GM21529 (cell line): ENCODE measurements around the gene PNMA8B.
"Not testable (repeated sequence)": the region's sequence is repeated elsewhere in the genome, so short reads cannot be mapped to it uniquely, and the experiment has no call there.

Source experiments
- ATAC-seq: cut with Tn5 transposase; IDR thresholded peaks from one replicate; pipeline ENCODE4 v1.9.1; 2021; ENCODE audit not compliant: unreplicated experiment

PNMA8B gene, protein sequence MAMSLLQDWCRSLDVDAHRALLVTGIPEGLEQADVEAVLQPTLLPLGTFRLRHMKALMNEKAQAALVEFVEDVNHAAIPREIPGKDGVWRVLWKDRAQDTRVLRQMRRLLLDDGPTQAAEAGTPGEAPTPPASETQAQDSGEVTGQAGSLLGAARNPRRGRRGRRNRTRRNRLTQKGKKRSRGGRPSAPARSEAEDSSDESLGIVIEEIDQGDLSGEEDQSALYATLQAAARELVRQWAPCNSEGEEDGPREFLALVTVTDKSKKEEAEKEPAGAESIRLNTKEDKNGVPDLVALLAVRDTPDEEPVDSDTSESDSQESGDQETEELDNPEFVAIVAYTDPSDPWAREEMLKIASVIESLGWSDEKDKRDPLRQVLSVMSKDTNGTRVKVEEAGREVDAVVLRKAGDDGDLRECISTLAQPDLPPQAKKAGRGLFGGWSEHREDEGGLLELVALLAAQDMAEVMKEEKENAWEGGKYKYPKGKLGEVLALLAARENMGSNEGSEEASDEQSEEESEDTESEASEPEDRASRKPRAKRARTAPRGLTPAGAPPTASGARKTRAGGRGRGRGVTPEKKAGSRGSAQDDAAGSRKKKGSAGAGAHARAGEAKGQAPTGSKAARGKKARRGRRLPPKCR

GRCh38 chr19:46495786-46496099, at the start of gene PNMA8B:
Gene PNMA8B, minus strand, starts transcription at chr19:46495867. Its CDS starts 402 bp downstream, at chr19:46495465.
- no peak for ATAC-seq

DNA sequence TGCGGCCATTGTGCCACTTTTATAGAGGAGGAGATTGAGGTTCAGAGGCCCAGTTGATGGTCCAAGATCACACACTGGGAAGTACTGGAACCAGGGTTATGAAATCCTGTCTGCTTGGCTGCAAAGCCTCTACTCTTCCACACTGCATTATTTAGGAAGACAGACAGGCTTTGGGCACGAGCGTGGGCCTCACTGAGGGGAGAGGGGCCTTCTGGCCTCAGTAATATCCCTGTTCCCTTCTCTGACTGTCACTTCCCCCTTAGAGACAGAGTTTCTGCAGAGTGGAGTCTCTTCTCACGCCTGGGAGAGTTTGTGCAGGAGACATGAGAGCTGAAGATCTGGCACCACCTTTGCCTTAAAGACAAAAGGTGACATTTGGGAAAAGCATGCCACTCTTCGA, 49.0 kb upstream of the PNMA8B start:
- ATAC-seq, result no peak

DNA sequence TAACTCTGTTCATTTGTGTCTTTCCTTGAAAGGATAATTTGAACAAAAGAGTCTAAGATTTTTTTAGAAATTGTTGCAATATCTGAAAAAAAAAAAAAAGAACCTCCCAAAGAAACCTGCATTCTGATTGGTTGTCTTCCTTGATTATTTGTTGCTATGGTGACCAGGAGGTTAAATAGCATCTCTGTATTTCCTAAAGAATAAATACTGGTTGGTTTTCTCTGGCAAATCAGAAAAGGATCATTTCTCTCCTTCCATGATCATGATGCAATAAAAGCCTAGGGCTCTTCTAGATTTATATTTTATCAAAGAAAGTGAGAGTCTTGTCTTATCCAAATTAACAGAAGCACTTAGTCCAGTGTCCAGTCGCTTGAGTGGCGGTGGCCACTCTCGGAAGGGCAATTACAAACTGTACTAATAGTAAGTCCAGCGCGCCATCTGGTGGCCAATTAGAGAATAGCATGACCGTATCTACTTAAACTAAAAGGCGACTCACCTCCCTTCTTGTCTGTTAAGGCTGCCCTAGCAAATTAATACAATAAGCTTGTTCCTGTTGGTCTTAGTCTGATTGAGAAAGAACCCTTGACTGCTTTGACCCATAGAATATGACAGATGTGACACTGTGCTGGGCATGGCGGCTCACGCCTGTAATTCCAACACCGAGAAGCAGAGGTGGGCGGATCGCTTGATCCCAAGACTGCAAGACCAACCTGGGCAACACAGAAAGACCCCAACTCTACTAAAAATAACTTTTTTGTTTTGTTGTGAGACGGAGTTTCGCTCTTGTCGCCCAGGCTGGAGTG, 47.0 kb upstream of the PNMA8B start:
- no peak for ATAC-seq

DNA sequence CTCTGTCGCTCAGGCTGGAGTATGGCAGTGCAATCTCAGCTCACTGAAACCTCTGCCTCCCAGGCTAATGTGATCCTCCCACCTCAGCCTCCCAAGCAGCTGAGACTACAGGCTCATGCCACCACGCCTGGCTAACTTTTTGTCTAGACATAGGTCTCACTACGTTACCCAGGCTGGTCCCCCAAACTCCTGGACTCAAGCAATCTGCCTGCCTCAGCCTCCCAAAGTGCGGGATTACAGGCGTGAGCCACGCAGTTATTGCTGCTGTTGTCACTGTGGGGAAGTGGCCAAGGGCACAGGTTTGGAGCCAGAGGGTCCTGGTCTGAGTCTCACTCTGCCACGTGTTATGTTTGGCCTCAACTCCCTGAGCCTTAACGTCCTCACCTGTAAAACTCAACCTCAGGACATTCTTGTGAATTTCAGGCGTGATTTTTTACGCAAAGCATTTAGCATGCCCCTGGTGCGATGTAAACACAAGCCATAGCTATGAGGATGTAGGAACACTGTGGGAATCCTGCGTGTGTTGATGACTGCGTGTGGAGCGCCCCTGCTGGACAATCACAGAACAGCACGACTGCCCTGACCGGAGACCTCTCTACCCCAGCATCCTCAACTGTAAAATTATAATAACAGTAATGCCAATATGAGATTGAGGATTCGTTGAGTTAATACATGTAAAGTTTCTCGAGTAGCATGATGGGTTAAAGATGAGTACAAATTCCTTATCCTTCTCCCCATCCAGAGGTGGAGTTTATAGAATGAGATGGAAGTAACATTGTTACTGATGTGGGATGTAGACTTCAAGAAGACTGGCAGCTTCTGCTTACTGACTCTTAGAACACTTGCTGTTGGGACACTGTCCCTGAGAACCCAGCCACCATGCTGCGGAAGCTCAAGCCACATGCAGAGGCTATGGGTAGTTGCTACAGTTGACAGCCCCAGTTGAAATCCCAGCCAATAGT, 41.8 kb upstream of the PNMA8B start:
- no peak for ATAC-seq

DNA sequence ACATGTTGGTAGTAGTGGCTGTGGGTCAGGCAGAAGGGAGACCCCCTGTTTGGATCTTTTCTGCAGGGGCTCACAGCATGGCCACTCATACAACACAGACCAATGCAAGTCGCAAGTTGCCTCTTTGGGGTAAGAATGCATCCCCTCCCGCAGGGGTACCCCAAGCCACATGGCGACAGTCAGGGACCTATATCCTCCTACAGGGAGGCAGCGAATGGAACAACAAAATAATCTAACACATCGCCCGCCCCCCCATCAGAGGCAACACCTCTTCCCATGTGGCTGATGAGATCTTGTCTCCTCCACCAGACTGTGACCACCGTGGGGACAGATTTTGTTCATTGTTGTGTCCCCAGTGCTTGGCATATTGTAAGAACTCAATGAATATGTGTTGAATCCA, 40.7 kb upstream of the PNMA8B start:
- no peak for ATAC-seq

DNA sequence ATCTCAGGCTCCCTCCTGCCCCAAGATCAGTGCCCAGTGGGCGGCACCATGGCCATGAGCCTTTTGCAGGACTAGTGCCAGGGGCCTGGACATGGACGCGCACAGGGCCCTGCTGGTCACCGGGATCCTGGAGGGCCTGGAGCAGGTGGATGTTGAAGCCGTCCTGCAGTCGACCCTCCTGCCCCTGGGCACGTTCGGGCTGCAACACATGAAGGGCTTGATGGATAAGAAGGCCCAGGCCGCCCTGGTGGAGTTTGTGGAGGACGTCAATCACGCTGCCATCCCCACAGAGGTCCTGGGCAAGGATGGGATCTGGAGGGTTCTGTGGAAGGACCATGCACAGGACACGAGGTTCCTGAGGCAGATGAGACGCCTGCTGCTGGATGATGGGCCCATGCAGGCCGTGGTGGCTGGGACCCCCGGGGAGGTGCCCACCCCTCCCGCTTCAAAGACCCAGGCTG, 38.0 kb upstream of the PNMA8B start:
- ATAC-seq, result no peak

DNA sequence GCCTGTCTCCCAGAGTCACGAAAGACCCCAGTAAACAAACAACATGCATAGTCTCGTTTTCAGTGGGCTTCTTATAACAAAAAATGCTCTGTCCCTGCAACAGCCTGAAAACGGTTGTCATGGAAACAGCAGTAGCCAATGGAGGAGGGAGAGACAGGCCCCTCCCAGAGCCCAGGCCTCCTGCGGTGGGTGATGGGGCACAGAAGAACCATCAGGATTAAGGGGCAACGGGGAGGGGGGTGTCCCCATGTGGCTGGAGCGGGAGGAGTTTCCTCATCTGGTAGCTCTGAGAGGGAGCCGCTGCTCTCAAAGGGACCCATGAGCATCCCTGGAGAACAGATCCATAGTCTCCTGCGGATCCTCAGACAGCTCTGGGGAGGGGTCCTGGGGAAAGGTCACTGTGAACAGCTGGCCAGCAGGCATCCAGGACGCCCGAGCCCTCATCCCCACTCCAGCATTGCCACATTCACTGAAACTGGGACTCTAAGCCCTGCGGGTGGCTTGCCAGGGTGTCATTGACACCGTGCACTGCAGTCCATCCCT, 37.5 kb upstream of the PNMA8B start:
- ATAC-seq, result no peak

- ATAC-seq, result no peak
These were observed 35.0 kb upstream of the PNMA8B start for GRCh38 chr19:46530636-46531035.

DNA sequence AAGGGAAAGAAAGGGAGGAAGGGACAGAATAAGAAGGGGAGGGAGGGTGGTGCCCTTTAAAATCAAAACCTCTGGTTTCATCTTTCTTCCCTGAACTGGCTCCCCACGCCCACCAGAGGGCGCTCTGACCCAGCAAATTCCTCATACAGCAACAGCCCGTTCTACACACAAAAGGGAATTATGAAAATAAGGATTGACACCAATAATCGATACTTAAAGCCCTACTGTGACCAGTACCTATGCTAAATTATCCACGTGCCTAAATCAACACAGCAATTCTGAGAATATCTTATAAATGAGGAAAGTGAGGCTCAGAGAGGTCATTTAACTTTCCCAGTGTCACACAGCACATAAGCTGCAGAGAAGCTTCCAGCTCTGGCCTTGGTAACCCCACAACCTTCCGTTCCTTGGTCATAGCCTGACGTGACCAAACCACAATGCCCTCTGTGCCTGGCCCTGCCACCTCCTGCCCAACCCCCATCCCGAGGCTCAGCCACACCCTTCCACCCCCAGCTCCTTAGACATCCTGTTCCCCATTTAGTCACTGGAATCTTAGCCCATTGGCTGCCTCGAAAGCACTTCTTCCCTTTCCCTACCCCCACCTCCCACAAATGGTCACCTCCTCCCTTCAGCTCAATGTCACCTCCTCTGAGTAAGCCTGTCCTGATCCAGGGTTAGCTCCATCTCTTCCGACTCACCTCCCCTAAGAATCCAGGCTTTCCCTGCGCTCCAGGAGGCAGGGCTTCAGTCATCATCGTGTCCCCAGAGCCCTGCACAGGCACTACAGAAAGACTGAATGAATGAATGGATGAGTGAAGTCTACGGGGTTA, 34.2 kb upstream of the PNMA8B start:
- ATAC-seq, result no peak

DNA sequence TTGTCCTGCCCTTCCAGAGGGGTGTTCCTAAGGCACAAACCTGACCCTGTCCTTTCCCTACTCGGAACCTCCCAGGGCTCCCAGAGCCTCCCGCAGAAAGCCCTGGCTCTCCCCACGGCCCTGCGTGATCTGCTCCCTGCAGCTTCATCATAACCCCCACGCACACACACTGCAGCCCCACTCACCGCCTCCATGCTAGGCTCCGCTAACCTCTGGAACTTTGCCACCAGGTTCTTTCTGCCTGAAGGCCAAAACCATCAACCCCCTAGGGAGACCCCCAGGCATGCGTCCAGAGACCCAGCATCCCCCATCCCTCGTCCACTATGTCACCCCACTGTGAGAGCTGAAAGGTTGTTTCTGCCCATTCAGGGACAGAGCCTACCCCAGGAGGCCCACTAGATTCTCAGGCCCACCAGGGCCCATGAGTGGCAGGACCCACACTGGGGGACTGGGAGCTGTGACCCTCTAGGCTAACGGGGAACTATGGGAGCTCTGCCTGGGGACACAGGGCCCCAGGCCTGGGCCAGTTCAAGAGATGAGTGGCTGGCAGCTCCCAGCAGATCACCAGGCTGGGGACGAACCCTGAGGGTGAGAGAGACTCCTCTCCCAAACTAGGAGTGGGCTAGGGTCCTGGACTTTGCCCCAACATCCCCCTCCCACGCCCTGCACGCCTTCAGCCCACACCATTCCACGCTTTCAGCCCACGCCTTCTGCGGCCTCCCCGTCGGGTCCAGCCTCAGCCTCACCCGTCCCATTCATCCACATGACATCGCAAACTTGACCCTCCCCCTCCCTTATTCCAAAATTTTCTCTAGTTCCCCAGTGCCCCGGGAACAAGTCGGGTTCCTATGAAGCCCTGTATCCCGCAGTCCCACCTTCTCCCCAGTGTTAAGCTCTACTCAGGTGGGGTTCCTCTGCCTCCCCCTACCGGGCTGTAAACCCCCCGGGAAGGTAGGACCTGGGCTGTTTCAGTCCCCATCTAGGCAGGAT, 33.2 kb upstream of the PNMA8B start:
- no peak for ATAC-seq

GRCh38 chr19:46526801-46527200, 31.1 kb upstream of the PNMA8B start:
- ATAC-seq, result not testable (repeated sequence)

DNA sequence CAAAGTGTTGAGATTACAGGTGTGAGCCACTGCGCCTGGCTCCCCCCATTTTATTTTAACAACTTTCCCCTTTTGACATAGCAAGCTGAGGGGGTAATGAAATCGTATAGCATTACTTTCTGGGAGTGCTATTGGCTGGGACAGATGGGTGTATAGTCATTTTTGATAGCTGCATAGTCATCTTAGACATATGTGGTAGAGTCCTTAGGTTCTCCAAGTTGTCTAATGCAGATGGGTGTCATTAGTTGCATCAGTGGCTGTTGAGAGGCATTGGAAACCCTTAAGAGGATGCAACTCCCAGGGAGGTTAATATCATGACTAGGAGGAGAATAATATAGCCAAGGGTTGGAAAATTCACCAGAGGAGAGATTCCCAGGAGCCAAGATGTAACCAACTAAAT, 28.6 kb upstream of the PNMA8B start:
- no peak for ATAC-seq

DNA sequence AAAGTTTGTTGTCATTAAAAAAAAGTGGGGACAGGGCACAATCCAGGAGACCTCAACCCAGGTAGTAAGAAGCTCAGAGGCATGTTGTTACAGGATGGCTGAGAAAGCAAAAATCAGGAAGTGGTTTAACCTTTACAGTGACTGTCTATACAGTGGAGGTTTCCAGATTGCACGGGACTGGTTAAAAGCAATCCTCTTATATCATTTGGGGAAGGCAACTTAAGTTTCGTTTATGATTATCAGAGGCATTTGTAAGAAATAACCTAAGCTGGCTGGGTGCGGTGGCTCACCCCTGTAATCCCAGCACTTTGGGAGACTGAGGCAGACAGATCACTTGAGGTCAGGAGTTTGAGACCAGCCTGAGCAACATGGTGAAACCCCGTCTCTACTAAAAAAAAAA, 27.3 kb upstream of the PNMA8B start:
- ATAC-seq, result not testable (repeated sequence)

DNA sequence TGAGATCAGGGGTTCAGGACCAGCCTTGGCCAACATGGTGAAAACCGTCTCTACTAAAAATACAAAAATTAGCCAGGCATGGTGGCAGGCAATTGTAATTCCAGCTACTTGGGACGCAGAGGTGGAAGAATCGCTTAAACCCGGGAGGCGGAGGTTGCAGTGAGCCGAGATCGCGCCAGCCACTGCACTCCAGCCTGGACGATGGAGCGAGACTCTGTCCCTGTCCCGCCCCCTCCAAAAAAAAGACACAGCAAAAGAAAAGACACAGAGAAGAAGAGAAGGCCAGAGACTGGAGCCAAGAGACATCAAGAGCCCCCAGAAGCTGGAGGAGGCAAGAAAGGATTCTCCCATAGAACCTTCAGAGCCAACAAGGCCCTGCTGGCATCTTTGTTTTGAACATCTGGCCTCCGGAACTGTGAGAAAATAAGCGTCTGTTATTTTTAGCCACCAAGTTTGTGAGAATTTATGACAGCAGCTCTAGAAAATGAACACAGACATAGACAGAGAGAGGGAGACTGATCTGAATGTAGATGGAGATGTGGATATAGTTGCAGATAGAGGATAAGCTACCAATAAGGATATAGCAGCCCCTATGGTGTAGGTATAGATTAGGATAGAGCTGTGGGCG, 25.7 kb upstream of the PNMA8B start:
- no peak for ATAC-seq

GRCh38 chr19:46520616-46521015, 24.9 kb upstream of the PNMA8B start:
- ATAC-seq, result no peak

GRCh38 chr19:46517471-46517870, 21.8 kb upstream of the PNMA8B start:
- ATAC-seq, result no peak

- no peak for ATAC-seq
These were observed 20.2 kb upstream of the PNMA8B start for GRCh38 chr19:46515879-46516350.

- ATAC-seq, result no peak
These were observed 19.6 kb upstream of the PNMA8B start for GRCh38 chr19:46515290-46515609.
